Measurements from ENCODE around the gene BPI.

GRCh38 chr20:38350879-38351775 lies 47.2 kb downstream of the BPI start:
- TF ChIP-seq YY1 (IDR thresholded peaks at IDR 0.05; ENCODE audit: low read depth) (no peak), TAF1 (IDR thresholded peaks at IDR 0.05; ENCODE audit: low read depth) (no peak), REST (IDR thresholded peaks at IDR 0.05; ENCODE audit: low read depth) (no peak), RAD21 (IDR thresholded peaks at IDR 0.05; ENCODE audit: low read depth) (no peak), MAX (IDR thresholded peaks at IDR 0.05) (no peak), EP300 (IDR thresholded peaks at IDR 0.05; ENCODE audit: borderline replicate concordance) (no peak), FOXM1 (IDR thresholded peaks at IDR 0.05; ENCODE audit: borderline replicate concordance, low read depth) (no peak)

Data from Ishikawa (cell line).